ENCODE data around the gene ALX3.
"Not testable (repeated sequence)": the region's sequence is repeated elsewhere in the genome, so short reads cannot be mapped to it uniquely, and the experiment has no call there.

The ALX3 gene

GRCh38 chr1:110033421-110033820, 37.1 kb downstream of the ALX3 start:
- Histone ChIP-seq H3K36me3 (ENCODE audit: insufficient read depth, low read length) (peaks cover 13% of the 10 kb centered on the region), H3K9ac (ENCODE audit: low read depth, low read length) (no peak overlapping the region), H3K4me1 (ENCODE audit: control insufficient read depth, insufficient read depth, low read length) (peaks cover 20% of the 10 kb centered on the region), H3K9me3 (replicated peaks; ENCODE audit: low read length) (no peaks in the 10 kb centered on the region), H3K4me3 (ENCODE audit: low read length) (no peak overlapping the region), H3K27me3 (ENCODE audit: control insufficient read depth, insufficient read depth, low read length) (no peaks in the 10 kb centered on the region), H3K4me2 (ENCODE audit: low read length) (no peak overlapping the region)

DNA sequence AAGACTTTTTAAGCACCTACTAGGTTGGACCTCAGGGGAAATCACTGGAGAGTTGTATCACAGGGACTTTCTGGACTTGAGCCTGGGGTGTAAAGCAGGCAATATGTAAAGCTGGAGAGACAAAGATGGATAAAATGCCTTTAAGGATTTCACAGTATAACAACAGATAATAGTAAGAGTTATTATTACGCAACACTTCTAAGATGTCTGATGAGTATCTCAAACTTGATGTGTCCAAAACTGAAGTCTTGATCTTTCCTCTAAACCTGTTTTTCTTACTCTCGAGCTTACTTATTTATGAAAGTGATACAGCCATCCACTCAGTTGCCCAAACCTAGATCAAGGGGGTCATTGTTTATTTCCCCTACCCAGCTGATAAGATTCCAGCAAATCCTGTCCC, 38.1 kb downstream of the ALX3 start:
- H3K4me2 ChIP-seq (ENCODE audit: low read length) = no peak overlapping the region
- H3K9me3 ChIP-seq (replicated peaks; ENCODE audit: low read length) = no peaks in the 10 kb centered on the region

DNA sequence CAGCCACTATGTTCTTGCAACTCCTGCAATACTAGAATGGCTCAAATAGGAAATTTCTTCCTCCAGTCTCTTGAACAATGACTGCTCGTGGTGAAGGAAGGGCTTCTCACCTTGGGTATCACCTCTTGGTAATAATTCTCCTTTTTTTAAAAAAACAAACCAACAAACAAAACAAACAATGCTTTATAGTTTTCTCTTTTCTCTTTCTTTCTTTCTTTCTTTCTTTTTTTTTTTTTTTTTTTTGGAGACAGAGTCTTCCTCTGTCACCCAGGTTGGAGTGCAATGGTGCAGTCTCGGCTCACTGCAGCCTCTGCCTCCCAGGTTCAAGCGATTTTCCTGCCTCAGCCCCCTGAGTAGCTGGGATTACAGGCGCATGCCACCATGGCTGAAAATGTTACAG, 39.8 kb downstream of the ALX3 start:
- Histone ChIP-seq H3K4me1 (ENCODE audit: control insufficient read depth, insufficient read depth, low read length) (peaks cover 13% of the 10 kb centered on the region), H3K4me2 (ENCODE audit: low read length) (peak overlapping the region; percentile 56)
- H3K36me3 ChIP-seq (ENCODE audit: insufficient read depth, low read length); H3K9ac ChIP-seq (ENCODE audit: low read depth, low read length); H3K9me3 ChIP-seq (replicated peaks; ENCODE audit: low read length); H3K27me3 ChIP-seq (ENCODE audit: control insufficient read depth, insufficient read depth, low read length); H3K4me3 ChIP-seq (ENCODE audit: low read length): not testable (repeated sequence)

More for the DNA sequence above, 38.1 kb downstream of the ALX3 start:
- H3K4me1 ChIP-seq (ENCODE audit: control insufficient read depth, insufficient read depth, low read length) = peaks cover 20% of the 10 kb centered on the region
- H3K9ac ChIP-seq (ENCODE audit: low read depth, low read length) = no peak overlapping the region
- no peak overlapping the region for H3K4me3 ChIP-seq (ENCODE audit: low read length)
- H3K27me3 ChIP-seq (ENCODE audit: control insufficient read depth, insufficient read depth, low read length) = no peaks in the 10 kb centered on the region
- peaks cover 4% of the 10 kb centered on the region for H3K36me3 ChIP-seq (ENCODE audit: insufficient read depth, low read length)

DNA sequence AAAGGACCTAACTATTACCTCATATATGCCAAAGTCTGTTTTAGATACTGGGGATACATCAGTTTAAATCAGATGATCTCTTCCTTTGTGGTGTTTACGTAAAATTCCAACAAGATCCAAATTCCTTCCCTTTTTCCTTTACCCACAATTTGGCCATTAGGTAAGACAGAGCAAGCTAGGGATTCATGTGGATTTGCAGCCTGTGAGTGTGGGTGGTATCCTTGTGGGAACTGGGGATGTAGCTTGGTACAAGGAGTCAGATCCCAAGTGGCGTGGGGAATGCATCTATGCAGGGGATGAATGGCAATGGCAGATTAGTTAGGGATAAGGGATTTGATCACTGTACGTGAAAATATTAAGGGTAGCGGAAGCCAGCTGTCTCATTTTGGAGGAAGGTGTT, 45.9 kb downstream of the ALX3 start:
- no peaks in the 10 kb centered on the region for H3K27me3 ChIP-seq (ENCODE audit: control insufficient read depth, insufficient read depth, low read length)
- H3K9me3 ChIP-seq (replicated peaks; ENCODE audit: low read length) = no peaks in the 10 kb centered on the region
- H3K36me3 ChIP-seq (ENCODE audit: insufficient read depth, low read length) = peaks cover 48% of the 10 kb centered on the region
- H3K9ac ChIP-seq (ENCODE audit: low read depth, low read length) = no peak overlapping the region
- H3K4me2 ChIP-seq (ENCODE audit: low read length) = no peak overlapping the region
- peaks cover 10% of the 10 kb centered on the region for H3K4me1 ChIP-seq (ENCODE audit: control insufficient read depth, insufficient read depth, low read length)
- H3K4me3 ChIP-seq (ENCODE audit: low read length) = no peak overlapping the region

- Histone ChIP-seq H3K4me1 (ENCODE audit: control insufficient read depth, insufficient read depth, low read length) (peaks cover 10% of the 10 kb centered on the region), H3K4me3 (ENCODE audit: low read length) (no peak overlapping the region), H3K27me3 (ENCODE audit: control insufficient read depth, insufficient read depth, low read length) (no peaks in the 10 kb centered on the region), H3K9ac (ENCODE audit: low read depth, low read length) (no peak overlapping the region), H3K9me3 (replicated peaks; ENCODE audit: low read length) (no peaks in the 10 kb centered on the region), H3K36me3 (ENCODE audit: insufficient read depth, low read length) (peaks cover 81% of the 10 kb centered on the region), H3K4me2 (ENCODE audit: low read length) (no peak overlapping the region)
Measured at GRCh38 chr1:110021285-110021684, 49.2 kb downstream of the ALX3 start.

DNA sequence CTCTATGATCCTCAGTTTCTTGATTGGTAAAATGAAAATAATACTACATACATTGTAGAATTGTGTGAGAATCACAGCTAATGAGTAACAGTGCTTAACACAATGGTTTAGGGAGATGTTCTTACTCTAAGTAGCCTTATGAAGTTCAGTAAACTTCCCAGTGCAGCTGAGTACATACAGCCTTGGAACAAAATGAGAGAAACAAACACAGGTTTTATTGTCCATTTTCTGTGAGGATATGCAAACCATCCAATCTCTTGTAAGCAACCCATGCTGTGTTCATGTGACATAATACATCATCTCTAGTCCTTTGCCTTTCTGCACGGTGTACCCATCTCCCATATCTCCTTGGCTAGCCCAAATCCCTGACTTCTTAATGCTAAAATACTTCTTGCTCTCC, 50.7 kb downstream of the ALX3 start:
- no peak overlapping the region for H3K9ac ChIP-seq (ENCODE audit: low read depth, low read length)
- H3K27me3 ChIP-seq (ENCODE audit: control insufficient read depth, insufficient read depth, low read length) = no peaks in the 10 kb centered on the region
- H3K36me3 ChIP-seq (ENCODE audit: insufficient read depth, low read length) = peaks cover 91% of the 10 kb centered on the region
- no peak overlapping the region for H3K4me2 ChIP-seq (ENCODE audit: low read length)
- peaks cover 10% of the 10 kb centered on the region for H3K4me1 ChIP-seq (ENCODE audit: control insufficient read depth, insufficient read depth, low read length)
- H3K9me3 ChIP-seq (replicated peaks; ENCODE audit: low read length) = no peaks in the 10 kb centered on the region
- H3K4me3 ChIP-seq (ENCODE audit: low read length) = no peak overlapping the region

GRCh38 chr1:110018396-110018795, 52.1 kb downstream of the ALX3 start:
- no peak overlapping the region for H3K4me2 ChIP-seq (ENCODE audit: low read length)
- H3K4me3 ChIP-seq (ENCODE audit: low read length) = no peak overlapping the region
- H3K9me3 ChIP-seq (replicated peaks; ENCODE audit: low read length) = no peaks in the 10 kb centered on the region
- no peak overlapping the region for H3K9ac ChIP-seq (ENCODE audit: low read depth, low read length)
- peaks cover 10% of the 10 kb centered on the region for H3K4me1 ChIP-seq (ENCODE audit: control insufficient read depth, insufficient read depth, low read length)
- peaks cover 83% of the 10 kb centered on the region for H3K36me3 ChIP-seq (ENCODE audit: insufficient read depth, low read length)
- H3K27me3 ChIP-seq (ENCODE audit: control insufficient read depth, insufficient read depth, low read length) = no peaks in the 10 kb centered on the region

DNA sequence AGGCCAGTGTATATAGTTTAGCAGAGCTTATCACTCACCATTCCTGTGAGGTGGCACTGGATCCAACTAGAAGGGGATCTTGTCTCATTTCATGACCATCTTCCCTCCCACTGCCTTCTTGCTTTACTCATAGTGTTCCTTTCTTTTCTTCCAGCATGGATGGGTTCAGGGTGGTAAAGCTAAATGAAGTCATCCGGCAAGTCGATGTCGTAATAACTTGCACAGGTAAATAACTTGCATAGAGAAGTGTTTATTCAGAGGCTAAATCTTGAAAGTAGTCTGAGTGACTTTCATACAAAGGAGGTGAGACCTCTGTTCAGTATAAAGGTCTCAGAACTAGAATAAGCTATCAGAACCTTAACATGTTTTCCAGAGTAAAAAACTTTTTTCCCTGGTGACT, 52.7 kb downstream of the ALX3 start:
- Histone ChIP-seq H3K27me3 (ENCODE audit: control insufficient read depth, insufficient read depth, low read length) (no peaks in the 10 kb centered on the region), H3K4me3 (ENCODE audit: low read length) (no peak overlapping the region), H3K4me2 (ENCODE audit: low read length) (no peak overlapping the region), H3K36me3 (ENCODE audit: insufficient read depth, low read length) (peaks cover 82% of the 10 kb centered on the region), H3K9ac (ENCODE audit: low read depth, low read length) (no peak overlapping the region), H3K4me1 (ENCODE audit: control insufficient read depth, insufficient read depth, low read length) (peaks cover 10% of the 10 kb centered on the region), H3K9me3 (replicated peaks; ENCODE audit: low read length) (no peaks in the 10 kb centered on the region)

- no peak overlapping the region for H3K4me2 ChIP-seq (ENCODE audit: low read length)
- no peak overlapping the region for H3K9ac ChIP-seq (ENCODE audit: low read depth, low read length)
- H3K4me1 ChIP-seq (ENCODE audit: control insufficient read depth, insufficient read depth, low read length) = no peaks in the 10 kb centered on the region
- H3K4me3 ChIP-seq (ENCODE audit: low read length) = no peak overlapping the region
- no peaks in the 10 kb centered on the region for H3K9me3 ChIP-seq (replicated peaks; ENCODE audit: low read length)
- H3K36me3 ChIP-seq (ENCODE audit: insufficient read depth, low read length) = peaks cover 71% of the 10 kb centered on the region
- no peaks in the 10 kb centered on the region for H3K27me3 ChIP-seq (ENCODE audit: control insufficient read depth, insufficient read depth, low read length)
Measured at GRCh38 chr1:110012100-110012780, 58.2 kb downstream of the ALX3 start.

GRCh38 chr1:110011527-110012041, 58.9 kb downstream of the ALX3 start:
- Histone ChIP-seq H3K4me1 (ENCODE audit: control insufficient read depth, insufficient read depth, low read length) (peaks cover 2% of the 10 kb centered on the region), H3K27me3 (ENCODE audit: control insufficient read depth, insufficient read depth, low read length) (no peaks in the 10 kb centered on the region), H3K9ac (ENCODE audit: low read depth, low read length) (no peak overlapping the region), H3K36me3 (ENCODE audit: insufficient read depth, low read length) (peaks cover 64% of the 10 kb centered on the region), H3K9me3 (replicated peaks; ENCODE audit: low read length) (no peaks in the 10 kb centered on the region), H3K4me3 (ENCODE audit: low read length) (no peak overlapping the region), H3K4me2 (ENCODE audit: low read length) (no peak overlapping the region)

All from skeletal muscle satellite cell (primary cell).